OCI-LY7 (cell line): ENCODE results near the gene MAP6. TPM values are rescaled to one million over a fixed set of nuclear protein-coding genes. Genes with fewer than 3 reads are reported as not detected.

Experiments used
- BruUV-seq: library from RNA; stranded (reverse); fragments of 400-500 nt; replicated peaks from 2 replicates; lab custom pipeline; 2021; lab: Mats Ljungman, UMichigan
- CTCF ChIA-PET: fragments of 300-600 bp; sonication (Branson Sonifier 250); formaldehyde crosslinking; loops from one replicate; lab custom pipeline; 2022; ENCODE audit warnings: antibody characterized with exemption; ENCODE audit not compliant: unreplicated experiment; lab: Charles Lee
- POLR2A ChIA-PET: fragments of 300-600 bp; sonication (Branson Sonifier 250); formaldehyde crosslinking; loops from one replicate; lab custom pipeline; 2022; ENCODE audit warnings: antibody characterized with exemption; lab: Charles Lee
- DNase-seq: peaks from one replicate; pipeline ENCODE4 v3.0.0-alpha.2; 2015; ENCODE audit warnings: low spot score
- H2AFZ ChIP-seq: fragments of 200-600 bp; sonication (generic), shearing (Covaris generic); 2 replicates; pipeline ENCODE4 v1.6.1; 2014; ENCODE audit warnings: mild to moderate bottlenecking, antibody characterized with exemption, low read length, moderate library complexity
- H3K27ac ChIP-seq: fragments of 200-600 bp; sonication (generic); 2 replicates; pipeline ENCODE4 v1.5.1; 2014; ENCODE audit warnings: mixed run types, low read depth, mild to moderate bottlenecking, moderate library complexity, low read length, inconsistent platforms; ENCODE audit not compliant: poor library complexity, severe bottlenecking
- H3K36me3 ChIP-seq: fragments of 200-600 bp; sonication (generic); 2 replicates; pipeline ENCODE4 v1.6.1; 2014; ENCODE audit warnings: mild to moderate bottlenecking, antibody characterized with exemption, low read length, moderate library complexity, mixed read lengths; ENCODE audit not compliant: insufficient read depth
- H3K4me1 ChIP-seq: fragments of 200-600 bp; sonication (generic); 2 replicates; pipeline ENCODE4 v1.5.1; 2014; ENCODE audit warnings: mild to moderate bottlenecking, low read length; ENCODE audit not compliant: insufficient read depth, poor library complexity, severe bottlenecking
- H3K4me2 ChIP-seq: fragments of 200-600 bp; sonication (generic); 2 replicates; pipeline ENCODE4 v1.6.1; 2014; ENCODE audit warnings: mild to moderate bottlenecking, low read length
- H3K4me3 ChIP-seq: fragments of 200-600 bp; sonication (generic); 2 replicates; pipeline ENCODE4 v1.5.1; 2014; ENCODE audit warnings: mild to moderate bottlenecking, low read depth, low read length; ENCODE audit not compliant: poor library complexity, severe bottlenecking
- H3K79me2 ChIP-seq: fragments of 200-600 bp; sonication (generic); 2 replicates; pipeline ENCODE4 v1.6.1; 2016; ENCODE audit warnings: low read depth, mild to moderate bottlenecking, low read length, moderate library complexity, mixed read lengths; ENCODE audit not compliant: insufficient read depth
- H3K9me2 ChIP-seq: fragments of 200-600 bp; sonication (generic); 2 replicates; pipeline ENCODE4 v1.6.1; 2016; ENCODE audit warnings: mild to moderate bottlenecking, low read length, mixed read lengths; ENCODE audit not compliant: insufficient read depth
- H3K9me3 ChIP-seq: fragments of 200-600 bp; sonication (generic); 2 replicates; pipeline ENCODE4 v1.6.1; 2014; ENCODE audit warnings: mild to moderate bottlenecking, mixed run types, low read length, mixed read lengths
- H4K20me1 ChIP-seq: fragments of 200-600 bp; sonication (generic); 2 replicates; pipeline ENCODE4 v1.6.1; 2014; ENCODE audit warnings: mild to moderate bottlenecking, antibody characterized with exemption, low read length, moderate library complexity, mixed read lengths; ENCODE audit not compliant: insufficient read depth
- CTCF ChIP-seq: fragments of 200-600 bp; sonication (generic); conservative IDR thresholded peaks from 2 replicates; pipeline ENCODE4 v1.5.1; 2014; ENCODE audit warnings: mild to moderate bottlenecking, antibody characterized with exemption, low read length, moderate library complexity, mixed read lengths
- EZH2phosphoT487 ChIP-seq: fragments of 200-600 bp; sonication (generic); IDR thresholded peaks from 2 replicates; pipeline ENCODE4 v1.6.1; 2018; ENCODE audit warnings: low read depth, borderline replicate concordance, mild to moderate bottlenecking, mixed run types, antibody characterized with exemption, low read length, moderate library complexity, mixed read lengths
- intact Hi-C: fragments of 100-400 bp; cut with micrococcal nuclease; formaldehyde crosslinking; loops from one replicate; pipeline ENCODE4 v1.10.0; 2022; ENCODE audit not compliant: unreplicated experiment
- total RNA-seq, 2 experiments: library from RNA; depleted of rRNA in 1 of 2; stranded (reverse); fragments of >200 nt in 1 of 2; shearing (Covaris generic) in 1 of 2; gene quantifications; 2 replicates each; pipeline ENCODE4 v1.2.3, GENCODE V29; 2014 to 2022

Gene MAP6
- total RNA-seq, 2 experiments from 2014 or later = not detected

GRCh38 chr11:75582895-75583717 lies 85.7 kb downstream of the MAP6 start:
- no peaks in the 10 kb centered on the region for H3K9me2 ChIP-seq
- no peaks in the 10 kb centered on the region for H3K4me1 ChIP-seq
- H3K27ac ChIP-seq = no peak overlapping the region
- peak; percentile 12 for DNase-seq
- no peak overlapping the region for H2AFZ ChIP-seq
- no peaks in the 10 kb centered on the region for H3K36me3 ChIP-seq
- no peaks in the 10 kb centered on the region for H3K9me3 ChIP-seq
- H3K79me2 ChIP-seq = no peaks in the 10 kb centered on the region
- TF ChIP-seq CTCF (no peak), EZH2phosphoT487 (no peak)
- POLR2A ChIA-PET = no interaction called here
- no peaks in the 10 kb centered on the region for H4K20me1 ChIP-seq
- no peak overlapping the region for H3K4me2 ChIP-seq
- no peak overlapping the region for H3K4me3 ChIP-seq
- CTCF ChIA-PET = no interaction called here
- BruUV-seq = no TSS peak
- intact Hi-C loops = no loop called here

- DNase-seq = no peak
- Histone ChIP-seq H4K20me1 (no peaks in the 10 kb centered on the region), H3K79me2 (no peaks in the 10 kb centered on the region), H3K4me2 (no peak overlapping the region), H3K4me3 (no peak overlapping the region), H2AFZ (no peak overlapping the region), H3K4me1 (no peaks in the 10 kb centered on the region), H3K27ac (no peak overlapping the region), H3K9me3 (no peaks in the 10 kb centered on the region), H3K36me3 (no peaks in the 10 kb centered on the region), H3K9me2 (no peaks in the 10 kb centered on the region)
- no TSS peak for BruUV-seq
- POLR2A ChIA-PET = no interaction called here
- CTCF ChIA-PET = no interaction called here
- intact Hi-C loops = no loop called here
- TF ChIP-seq CTCF (no peak), EZH2phosphoT487 (no peak)
Observed at GRCh38 chr11:75582506-75582894, 86.3 kb downstream of the MAP6 start.

GRCh38 chr11:75579841-75580240 lies 89.0 kb downstream of the MAP6 start:
- no peaks in the 10 kb centered on the region for H4K20me1 ChIP-seq
- no peak overlapping the region for H3K4me2 ChIP-seq
- no TSS peak for BruUV-seq
- H3K79me2 ChIP-seq = no peaks in the 10 kb centered on the region
- no peak overlapping the region for H2AFZ ChIP-seq
- no peaks in the 10 kb centered on the region for H3K36me3 ChIP-seq
- POLR2A ChIA-PET = no interaction called here
- no peaks in the 10 kb centered on the region for H3K4me1 ChIP-seq
- intact Hi-C loops = no loop called here
- CTCF ChIA-PET = no interaction called here
- no peaks in the 10 kb centered on the region for H3K9me3 ChIP-seq
- no peak for DNase-seq
- TF ChIP-seq EZH2phosphoT487 (no peak), CTCF (no peak)
- no peak overlapping the region for H3K4me3 ChIP-seq
- H3K9me2 ChIP-seq = no peaks in the 10 kb centered on the region
- H3K27ac ChIP-seq = no peak overlapping the region
